Osteocyte (in vitro differentiated cells): ENCODE measurements around the gene TH. TPM values are rescaled to one million over a fixed set of nuclear protein-coding genes. Genes with fewer than 3 reads are reported as not detected.

Source experiments
- DNase-seq: peaks from one replicate; pipeline ENCODE4 v3.0.0; 2021; ENCODE audit warnings: mixed read lengths; ENCODE audit not compliant: unreplicated experiment; ENCODE audit errors: extremely low spot score
- H3K27ac Mint-ChIP-seq: one replicate; pipeline ENCODE4 v1.8.0; 2021; ENCODE audit warnings: mild to moderate bottlenecking, mixed read lengths; ENCODE audit not compliant: unreplicated experiment
- H3K27me3 Mint-ChIP-seq: one replicate; pipeline ENCODE4 v1.8.0; 2021; ENCODE audit warnings: mixed read lengths; ENCODE audit not compliant: unreplicated experiment
- H3K36me3 Mint-ChIP-seq: one replicate; pipeline ENCODE4 v1.8.0; 2021; ENCODE audit warnings: mixed read lengths; ENCODE audit not compliant: unreplicated experiment
- H3K4me1 Mint-ChIP-seq: one replicate; pipeline ENCODE4 v1.8.0; 2021; ENCODE audit warnings: mixed read lengths; ENCODE audit not compliant: unreplicated experiment
- H3K4me3 Mint-ChIP-seq: one replicate; pipeline ENCODE4 v1.8.0; 2021; ENCODE audit warnings: mild to moderate bottlenecking, moderate library complexity, mixed read lengths; ENCODE audit not compliant: unreplicated experiment
- H3K9me3 Mint-ChIP-seq: one replicate; pipeline ENCODE4 v1.8.0; 2021; ENCODE audit warnings: mixed read lengths; ENCODE audit not compliant: unreplicated experiment
- total RNA-seq: library from RNA; stranded (reverse); gene quantifications from 2 replicates; pipeline ENCODE4 v1.2.1, GENCODE V29; 2021
- TF ChIP-seq, protein P1 (sequence below): fragments of 200-600 bp; sonication (generic); IDR thresholded peaks from 2 replicates; pipeline ENCODE4 v1.5.0; 2021; ENCODE audit warnings: antibody characterized with exemption, mild to moderate bottlenecking, moderate library complexity

The TH gene
- total RNA-seq, 1 donor from 2014 or later, result 0.75 TPM

DNA sequence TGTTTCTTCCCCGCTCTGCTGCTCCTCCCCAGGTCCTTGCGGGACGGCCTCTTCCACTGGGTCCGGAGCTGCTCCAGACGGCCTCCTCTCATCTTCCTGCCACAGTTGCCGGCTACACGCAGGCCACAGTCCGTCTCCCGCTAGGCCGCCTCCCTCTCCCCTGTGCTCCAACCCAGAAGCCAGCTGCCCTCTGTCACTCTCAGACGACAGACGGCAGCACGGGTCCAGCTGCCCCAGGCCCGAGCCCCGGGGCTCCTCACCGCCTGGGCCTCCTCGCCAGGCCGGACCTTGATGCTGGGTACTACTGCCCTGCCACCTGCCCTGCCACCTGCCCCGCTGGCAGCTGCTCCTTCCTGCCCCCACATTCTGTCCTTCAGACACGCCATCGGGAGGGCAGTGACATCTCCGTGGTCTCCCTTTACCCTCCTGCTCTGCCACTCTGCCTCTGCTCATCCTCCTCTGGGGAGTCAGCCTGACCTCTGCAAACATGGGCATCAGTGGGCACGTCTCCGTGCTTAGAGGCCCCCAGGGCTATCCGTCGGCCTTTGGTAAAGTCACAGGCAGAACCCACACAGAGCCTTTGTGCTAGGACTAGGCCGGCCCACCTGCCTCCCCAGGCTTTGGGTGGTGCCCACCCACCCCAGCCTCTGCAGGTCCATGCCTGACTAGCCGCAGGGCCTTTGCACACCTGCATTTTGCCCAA, 43.1 kb upstream of the TH start:
- Mint-ChIP-seq H3K36me3 (no peaks in the 10 kb centered on the region), H3K27ac (no peak overlapping the region), H3K9me3 (no peaks in the 10 kb centered on the region), H3K27me3 (peaks cover 44% of the 10 kb centered on the region), H3K4me3 (no peak overlapping the region), H3K4me1 (peaks cover 14% of the 10 kb centered on the region)
- DNase-seq, result peak; percentile 78
- TF ChIP-seq, protein P1, sequence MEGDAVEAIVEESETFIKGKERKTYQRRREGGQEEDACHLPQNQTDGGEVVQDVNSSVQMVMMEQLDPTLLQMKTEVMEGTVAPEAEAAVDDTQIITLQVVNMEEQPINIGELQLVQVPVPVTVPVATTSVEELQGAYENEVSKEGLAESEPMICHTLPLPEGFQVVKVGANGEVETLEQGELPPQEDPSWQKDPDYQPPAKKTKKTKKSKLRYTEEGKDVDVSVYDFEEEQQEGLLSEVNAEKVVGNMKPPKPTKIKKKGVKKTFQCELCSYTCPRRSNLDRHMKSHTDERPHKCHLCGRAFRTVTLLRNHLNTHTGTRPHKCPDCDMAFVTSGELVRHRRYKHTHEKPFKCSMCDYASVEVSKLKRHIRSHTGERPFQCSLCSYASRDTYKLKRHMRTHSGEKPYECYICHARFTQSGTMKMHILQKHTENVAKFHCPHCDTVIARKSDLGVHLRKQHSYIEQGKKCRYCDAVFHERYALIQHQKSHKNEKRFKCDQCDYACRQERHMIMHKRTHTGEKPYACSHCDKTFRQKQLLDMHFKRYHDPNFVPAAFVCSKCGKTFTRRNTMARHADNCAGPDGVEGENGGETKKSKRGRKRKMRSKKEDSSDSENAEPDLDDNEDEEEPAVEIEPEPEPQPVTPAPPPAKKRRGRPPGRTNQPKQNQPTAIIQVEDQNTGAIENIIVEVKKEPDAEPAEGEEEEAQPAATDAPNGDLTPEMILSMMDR, result no peak

DNA sequence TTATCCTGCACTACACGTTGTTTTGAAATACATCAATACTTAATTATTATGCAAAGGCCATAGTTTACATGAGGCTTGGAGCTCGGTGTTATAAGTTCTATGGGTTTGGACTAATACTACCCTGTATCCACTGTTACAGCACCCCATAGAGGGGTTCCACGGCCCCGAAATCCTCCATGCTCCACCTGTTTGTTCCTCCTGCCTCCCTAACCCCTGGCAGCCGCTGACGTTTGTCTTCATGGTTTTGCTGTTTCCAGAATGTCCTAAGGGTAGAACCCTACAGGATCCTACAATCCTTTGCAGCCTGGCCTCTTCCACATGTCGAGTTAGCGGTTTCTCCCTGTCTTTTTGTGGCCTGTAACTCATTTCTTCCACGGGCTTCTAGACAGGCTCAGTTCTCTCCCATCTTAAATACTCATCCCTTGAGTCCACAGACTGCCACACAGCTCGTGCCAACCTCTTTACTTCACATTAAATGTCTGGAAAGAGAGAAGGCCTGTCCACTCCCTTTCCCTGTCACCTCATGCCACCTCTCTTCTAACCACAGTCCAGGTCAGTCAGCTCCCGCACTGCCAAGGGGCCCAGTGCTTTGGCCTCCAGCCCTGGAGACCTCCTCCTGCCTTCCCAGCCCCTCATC, 42.4 kb upstream of the TH start:
- TF ChIP-seq, protein P1, result no peak
- peaks cover 14% of the 10 kb centered on the region for H3K4me1 Mint-ChIP-seq
- no peak overlapping the region for H3K27ac Mint-ChIP-seq
- H3K27me3 Mint-ChIP-seq, result peaks cover 45% of the 10 kb centered on the region
- H3K36me3 Mint-ChIP-seq, result no peaks in the 10 kb centered on the region
- no peaks in the 10 kb centered on the region for H3K9me3 Mint-ChIP-seq
- H3K4me3 Mint-ChIP-seq, result no peak overlapping the region
- DNase-seq, result peak; percentile 42

DNA sequence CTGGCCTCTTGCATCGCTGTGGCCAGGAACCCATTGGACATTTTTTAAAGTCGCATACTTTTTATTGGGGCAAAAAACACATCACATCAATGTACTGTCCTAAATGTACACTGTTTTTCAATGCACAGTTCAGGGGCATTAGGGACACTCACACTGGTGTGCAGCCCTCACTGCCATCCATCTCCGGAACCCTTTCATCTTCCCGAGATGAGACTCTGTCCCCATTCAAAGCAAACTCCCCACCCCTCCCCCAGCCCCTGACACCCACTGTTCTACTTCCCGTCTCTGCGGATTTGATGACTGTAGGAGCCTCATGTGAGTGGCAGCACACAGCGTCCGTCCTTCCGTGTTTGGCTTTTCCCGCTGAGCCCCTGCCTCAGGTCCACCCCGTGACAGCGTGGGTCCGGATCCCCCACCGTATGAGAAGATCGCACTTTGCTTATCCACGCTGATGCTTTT, 41.8 kb upstream of the TH start:
- Mint-ChIP-seq H3K4me1 (peaks cover 14% of the 10 kb centered on the region), H3K36me3 (no peaks in the 10 kb centered on the region), H3K9me3 (no peaks in the 10 kb centered on the region), H3K27ac (no peak overlapping the region), H3K4me3 (no peak overlapping the region), H3K27me3 (peaks cover 39% of the 10 kb centered on the region)
- peak; percentile 17 for DNase-seq
- TF ChIP-seq, protein P1, result no peak

DNA sequence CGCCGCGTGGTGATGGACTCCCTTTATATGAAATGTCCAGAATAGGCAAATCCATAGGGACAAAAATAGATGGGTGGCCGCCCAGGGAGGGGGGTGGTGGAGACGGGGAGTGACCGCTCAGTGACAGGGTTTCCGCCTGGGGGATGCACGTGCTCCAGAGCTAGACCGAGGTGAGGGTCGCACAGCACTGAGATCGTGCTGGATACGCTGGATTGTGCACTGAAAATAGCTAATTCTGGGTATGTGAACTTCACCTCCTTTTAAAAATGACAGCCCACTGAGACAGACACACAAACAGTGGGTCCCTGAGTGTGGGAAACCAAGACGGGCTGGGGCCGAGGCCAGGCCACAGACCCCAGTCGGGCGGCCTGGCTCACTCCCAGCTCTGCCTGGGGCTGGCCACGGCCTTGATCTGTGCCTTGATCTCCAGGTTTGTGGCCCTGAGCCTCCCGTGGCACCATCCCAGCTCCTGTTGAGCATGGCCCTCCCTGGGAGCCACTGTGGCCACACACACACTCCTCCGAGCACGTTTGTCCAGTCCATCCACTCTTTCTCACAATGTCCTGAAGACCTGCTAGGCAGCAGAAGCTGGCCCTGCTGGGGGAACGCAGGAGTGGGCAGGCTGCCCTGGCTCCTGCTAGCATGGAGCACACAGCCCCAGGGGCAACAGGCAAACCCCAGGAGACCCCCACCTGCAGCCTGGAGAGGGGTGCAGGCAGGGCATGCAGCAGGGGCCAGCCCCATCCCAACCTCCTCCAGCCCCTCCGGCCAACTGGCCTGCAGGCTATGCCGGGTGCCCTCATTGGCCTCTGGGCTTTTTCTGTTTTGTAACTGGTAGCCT, 41.0 kb upstream of the TH start:
- DNase-seq, result peak; percentile 81
- H3K36me3 Mint-ChIP-seq, result no peaks in the 10 kb centered on the region
- H3K27ac Mint-ChIP-seq, result no peak overlapping the region

More for the DNA sequence above, 41.0 kb upstream of the TH start:
- TF ChIP-seq, protein P1, result no peak
- peaks cover 14% of the 10 kb centered on the region for H3K4me1 Mint-ChIP-seq
- H3K27me3 Mint-ChIP-seq, result peaks cover 31% of the 10 kb centered on the region
- H3K4me3 Mint-ChIP-seq, result no peak overlapping the region
- H3K9me3 Mint-ChIP-seq, result no peaks in the 10 kb centered on the region
